ENCODE measurements around the gene ADAM11. TPM values are rescaled to one million over a fixed set of nuclear protein-coding genes. Genes with fewer than 3 reads are reported as not detected.

ADAM11 gene
- total RNA-seq, 1 donor from 2014 or later, result 0.43 TPM

GRCh38 chr17:44796731-44797130, 37.9 kb downstream of the ADAM11 start:
- Histone ChIP-seq H3K36me3 (no peaks in the 10 kb centered on the region), H3K27me3 (no peaks in the 10 kb centered on the region), H3K4me1 (peaks cover 7% of the 10 kb centered on the region), H3K4me3 (no peak overlapping the region), H3K9me3 (no peaks in the 10 kb centered on the region), H3K27ac (no peak overlapping the region)
- no peak for ATAC-seq
- no peak for DNase-seq
- no peak for TF ChIP-seq CTCF (IDR thresholded peaks at IDR 0.05)
- intact Hi-C loops (cut with DNase I), result no loop called here

GRCh38 chr17:44797802-44798201, 39.0 kb downstream of the ADAM11 start:
- Histone ChIP-seq H3K9me3 (no peaks in the 10 kb centered on the region), H3K36me3 (no peaks in the 10 kb centered on the region), H3K4me3 (no peak overlapping the region), H3K27me3 (no peaks in the 10 kb centered on the region), H3K27ac (no peak overlapping the region), H3K4me1 (peaks cover 7% of the 10 kb centered on the region)
- DNase-seq (no peak), ATAC-seq (no peak)
- intact Hi-C loops (cut with DNase I), result no loop called here
- TF ChIP-seq CTCF (IDR thresholded peaks at IDR 0.05), result no peak

GRCh38 chr17:44798356-44798755, 39.6 kb downstream of the ADAM11 start:
- Histone ChIP-seq H3K4me1 (peaks cover 7% of the 10 kb centered on the region), H3K36me3 (no peaks in the 10 kb centered on the region), H3K27ac (no peak overlapping the region), H3K27me3 (no peaks in the 10 kb centered on the region), H3K4me3 (no peak overlapping the region), H3K9me3 (no peaks in the 10 kb centered on the region)
- no peak for TF ChIP-seq CTCF (IDR thresholded peaks at IDR 0.05)
- no peak for ATAC-seq
- intact Hi-C loops (cut with DNase I), result no loop called here
- DNase-seq, result no peak

GRCh38 chr17:44801880-44802279, 43.1 kb downstream of the ADAM11 start:
- ATAC-seq, result no peak
- no peak for TF ChIP-seq CTCF (IDR thresholded peaks at IDR 0.05)
- Histone ChIP-seq H3K4me3 (no peak overlapping the region), H3K36me3 (no peaks in the 10 kb centered on the region), H3K4me1 (no peaks in the 10 kb centered on the region), H3K27ac (no peak overlapping the region), H3K27me3 (no peaks in the 10 kb centered on the region), H3K9me3 (no peaks in the 10 kb centered on the region)
- no peak for DNase-seq
- intact Hi-C loops (cut with DNase I), result no loop called here

DNA sequence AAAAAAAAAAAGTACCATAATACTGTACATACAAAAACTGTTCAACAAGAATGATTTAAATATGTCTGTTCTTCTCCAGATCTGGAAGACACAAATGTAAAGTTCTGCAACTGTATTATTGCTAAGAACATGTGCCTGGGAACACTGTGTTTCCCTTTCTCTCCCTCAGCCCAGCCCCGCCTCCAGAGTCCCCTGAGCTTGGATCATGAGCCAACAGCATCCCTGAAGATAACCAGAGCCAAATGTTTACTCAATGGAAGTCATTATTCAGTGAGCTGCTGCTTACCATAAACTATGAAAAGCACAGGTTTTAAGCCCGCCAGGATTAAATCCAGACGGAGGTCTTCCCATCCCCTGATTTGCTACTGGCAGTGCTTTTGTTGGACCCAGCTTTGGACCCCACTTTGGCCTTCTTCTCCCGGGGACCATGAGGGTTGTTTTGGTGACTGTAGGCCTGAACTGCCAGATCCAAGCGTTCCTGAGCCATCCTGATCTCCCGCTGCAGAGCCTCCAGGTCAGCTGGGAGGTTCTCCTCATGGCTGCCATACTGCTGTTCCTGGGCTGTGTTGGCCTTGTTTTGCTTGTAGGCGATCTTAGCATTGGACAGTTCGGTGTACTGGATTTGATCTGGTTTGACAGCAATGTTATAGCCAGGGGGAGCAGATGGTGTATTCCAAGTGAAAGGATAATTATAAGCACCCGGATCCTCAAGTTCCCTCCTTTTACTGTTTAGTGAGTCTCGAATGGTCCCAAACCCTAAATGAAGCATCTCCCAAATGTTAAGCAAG, 45.7 kb downstream of the ADAM11 start:
- Histone ChIP-seq H3K9me3 (no peaks in the 10 kb centered on the region), H3K27ac (no peak overlapping the region), H3K27me3 (no peaks in the 10 kb centered on the region), H3K4me3 (no peak overlapping the region), H3K4me1 (no peaks in the 10 kb centered on the region), H3K36me3 (no peaks in the 10 kb centered on the region)
- DNase-seq (no peak), ATAC-seq (no peak)
- intact Hi-C loops (cut with DNase I), result no loop called here
- TF ChIP-seq CTCF (IDR thresholded peaks at IDR 0.05), result no peak
